ENCODE measurements around the gene CTDNEP1.

GRCh38 chr17:7283471-7284216 is 32.1 kb upstream of the CTDNEP1 start:
- TF ChIP-seq, protein P1, sequence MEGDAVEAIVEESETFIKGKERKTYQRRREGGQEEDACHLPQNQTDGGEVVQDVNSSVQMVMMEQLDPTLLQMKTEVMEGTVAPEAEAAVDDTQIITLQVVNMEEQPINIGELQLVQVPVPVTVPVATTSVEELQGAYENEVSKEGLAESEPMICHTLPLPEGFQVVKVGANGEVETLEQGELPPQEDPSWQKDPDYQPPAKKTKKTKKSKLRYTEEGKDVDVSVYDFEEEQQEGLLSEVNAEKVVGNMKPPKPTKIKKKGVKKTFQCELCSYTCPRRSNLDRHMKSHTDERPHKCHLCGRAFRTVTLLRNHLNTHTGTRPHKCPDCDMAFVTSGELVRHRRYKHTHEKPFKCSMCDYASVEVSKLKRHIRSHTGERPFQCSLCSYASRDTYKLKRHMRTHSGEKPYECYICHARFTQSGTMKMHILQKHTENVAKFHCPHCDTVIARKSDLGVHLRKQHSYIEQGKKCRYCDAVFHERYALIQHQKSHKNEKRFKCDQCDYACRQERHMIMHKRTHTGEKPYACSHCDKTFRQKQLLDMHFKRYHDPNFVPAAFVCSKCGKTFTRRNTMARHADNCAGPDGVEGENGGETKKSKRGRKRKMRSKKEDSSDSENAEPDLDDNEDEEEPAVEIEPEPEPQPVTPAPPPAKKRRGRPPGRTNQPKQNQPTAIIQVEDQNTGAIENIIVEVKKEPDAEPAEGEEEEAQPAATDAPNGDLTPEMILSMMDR (IDR thresholded peaks at IDR 0.05; ENCODE audit: insufficient read depth, low read depth, low read length), result no peak
- no peak for TF ChIP-seq EZH2 (IDR thresholded peaks at IDR 0.05; ENCODE audit: insufficient read depth, low read length)

All from astrocyte (in vitro differentiated cells and primary cell).